ENCODE measurements around the gene PDIA5. TPM values are rescaled to one million over a fixed set of nuclear protein-coding genes. Genes with fewer than 3 reads are reported as not detected.
A peak's percentile ranks its signal among the peaks of the same experiment; 100 is the strongest.

PDIA5 gene
- total RNA-seq, 2 donors from 2014 or later, result 57.5 to 68.3 TPM

DNA sequence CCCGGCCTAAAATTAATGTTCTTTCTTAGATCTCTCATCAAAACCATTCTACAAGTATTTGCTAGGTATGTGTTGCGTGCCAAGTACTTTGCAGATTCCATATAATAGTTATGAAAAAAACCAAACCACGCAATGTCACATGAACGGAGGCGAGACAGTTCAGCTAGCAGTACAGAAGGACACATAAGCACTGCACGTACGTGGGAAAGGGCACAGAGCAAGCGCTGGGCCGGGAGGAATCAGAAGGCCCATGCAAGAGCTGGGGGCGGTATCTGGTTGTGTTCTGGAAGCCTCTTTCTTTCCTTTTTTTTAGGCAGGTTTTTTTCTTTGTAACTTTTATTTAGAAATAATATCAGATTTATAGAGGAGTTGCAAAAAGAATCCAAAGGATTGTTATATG, 11.3 kb downstream of the PDIA5 start:
- H3K4me1 Mint-ChIP-seq, result peaks cover 47% of the 10 kb centered on the region
- peaks cover 2% of the 10 kb centered on the region for H3K36me3 Mint-ChIP-seq (ENCODE audit: low read depth)
- Histone ChIP-seq H3K36me3 (ENCODE audit: control insufficient read depth, insufficient read depth, low read length) (no peaks in the 10 kb centered on the region), H3K27ac (ENCODE audit: low read depth, low read length) (no peak overlapping the region), H3K27me3 (ENCODE audit: control insufficient read depth, insufficient read depth, low read length, poor library complexity, severe bottlenecking) (no peaks in the 10 kb centered on the region), H3K9me3 (ENCODE audit: control insufficient read depth, low read length) (no peaks in the 10 kb centered on the region), H3K4me3 (ENCODE audit: low read length) (no peak overlapping the region), H3K4me1 (ENCODE audit: control insufficient read depth, insufficient read depth, low read length) (peaks cover 11% of the 10 kb centered on the region), H3K9ac (ENCODE audit: extremely low read depth, low read length, poor library complexity, severe bottlenecking) (no peak overlapping the region)
- no peaks in the 10 kb centered on the region for H3K9me3 Mint-ChIP-seq
- H3K27me3 Mint-ChIP-seq (ENCODE audit: insufficient read depth), result no peaks in the 10 kb centered on the region
- H3K4me3 Mint-ChIP-seq, result no peak overlapping the region
- DNase-seq, result peak; percentile 33
- WGBS, 2 experiments (ENCODE audit: insufficient coverage in 1 of 2, insufficient read length in 1 of 2), result 95 to 98% methylated on average over 9 to 10 of the region's 10 CpGs
- peak overlapping the region; percentile 50 for H3K27ac Mint-ChIP-seq
- no peak for TF ChIP-seq CTCF (conservative IDR thresholded peaks at IDR 0.05)

DNA sequence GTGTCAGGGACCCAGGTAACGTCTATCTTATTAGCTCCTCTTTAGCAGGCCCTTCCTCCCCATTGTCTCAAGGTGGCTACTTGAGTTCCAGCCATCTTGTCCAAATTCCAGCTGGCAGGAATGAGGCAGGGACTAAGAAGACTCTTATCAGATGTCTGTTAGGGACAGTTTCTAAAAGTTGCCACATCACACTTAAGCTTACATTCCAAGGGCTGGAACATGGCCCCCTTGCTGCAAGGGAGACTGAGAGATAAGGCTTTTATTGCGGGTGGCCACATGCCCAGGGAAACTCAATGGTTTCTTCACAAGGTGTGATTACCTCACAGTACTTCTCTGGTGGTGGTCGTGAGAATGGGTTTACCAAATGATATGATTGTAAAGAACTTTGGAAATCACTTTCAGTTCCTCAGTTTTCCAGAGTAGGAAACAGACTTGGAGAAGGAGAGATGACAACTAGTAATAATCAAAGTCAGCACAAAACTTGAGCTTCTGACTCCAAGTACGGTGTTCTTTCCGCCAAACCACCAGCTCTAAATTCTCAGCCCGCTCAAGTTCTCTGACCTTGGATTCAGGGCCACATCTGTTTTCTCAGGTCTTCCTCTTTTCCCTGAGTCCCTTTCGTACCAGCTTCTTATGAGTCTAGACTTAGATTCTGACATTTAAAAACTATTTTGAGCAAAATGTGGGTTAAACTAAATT, 14.2 kb downstream of the PDIA5 start:
- H3K9me3 ChIP-seq (ENCODE audit: control insufficient read depth, low read length), result no peaks in the 10 kb centered on the region
- no peaks in the 10 kb centered on the region for H3K9me3 Mint-ChIP-seq
- H3K27me3 ChIP-seq (ENCODE audit: control insufficient read depth, insufficient read depth, low read length, poor library complexity, severe bottlenecking), result no peaks in the 10 kb centered on the region
- H3K27ac ChIP-seq (ENCODE audit: low read depth, low read length), result no peak overlapping the region
- DNase-seq, result peak; percentile 75
- H3K27ac Mint-ChIP-seq, result no peak overlapping the region
- H3K9ac ChIP-seq (ENCODE audit: extremely low read depth, low read length, poor library complexity, severe bottlenecking), result no peak overlapping the region
- WGBS, 2 experiments (ENCODE audit: insufficient coverage in 1 of 2, insufficient read length in 1 of 2), result 71 to 80% methylated on average over 5 to 7 of the region's 7 CpGs
- peaks cover 2% of the 10 kb centered on the region for H3K36me3 Mint-ChIP-seq (ENCODE audit: low read depth)
- no peak overlapping the region for H3K4me3 Mint-ChIP-seq
- peaks cover 70% of the 10 kb centered on the region for H3K4me1 Mint-ChIP-seq
- H3K36me3 ChIP-seq (ENCODE audit: control insufficient read depth, insufficient read depth, low read length), result no peaks in the 10 kb centered on the region
- H3K27me3 Mint-ChIP-seq (ENCODE audit: insufficient read depth), result no peaks in the 10 kb centered on the region
- no peak overlapping the region for H3K4me3 ChIP-seq (ENCODE audit: low read length)
- peaks cover 26% of the 10 kb centered on the region for H3K4me1 ChIP-seq (ENCODE audit: control insufficient read depth, insufficient read depth, low read length)
- TF ChIP-seq CTCF (conservative IDR thresholded peaks at IDR 0.05), result no peak

DNA sequence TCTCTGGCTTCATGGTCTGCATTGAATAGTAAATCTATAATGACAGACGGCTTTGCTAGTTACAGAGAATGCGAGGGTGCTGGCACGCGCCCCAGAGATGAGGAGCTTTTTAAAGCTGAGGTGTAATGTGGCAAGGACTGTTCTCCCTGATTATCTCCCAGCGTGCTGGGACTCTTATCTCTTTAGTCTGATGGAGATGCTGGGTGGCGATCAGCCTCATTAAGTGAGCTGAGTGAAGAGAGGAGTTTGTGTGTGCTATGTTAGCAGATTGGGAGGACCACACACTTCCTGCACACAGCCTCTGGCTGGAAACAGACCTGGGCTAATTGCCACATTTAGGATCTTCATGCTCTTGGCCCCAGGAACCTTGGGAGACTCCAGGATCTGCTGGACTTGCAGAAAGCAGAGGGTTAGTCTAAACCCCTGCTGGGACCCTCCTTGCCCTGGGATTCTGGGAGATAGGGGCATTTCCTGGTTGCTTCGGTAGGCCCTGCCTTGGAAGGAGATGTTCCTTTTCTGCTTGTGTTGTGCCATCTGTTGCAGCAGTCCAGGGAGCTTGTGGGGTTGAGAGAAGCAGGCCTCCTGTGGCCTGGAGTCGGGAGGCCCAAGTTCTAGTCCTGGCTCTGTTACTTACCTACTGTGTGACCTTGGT, 15.0 kb downstream of the PDIA5 start:
- H3K4me3 Mint-ChIP-seq, result no peak overlapping the region
- no peaks in the 10 kb centered on the region for H3K27me3 Mint-ChIP-seq (ENCODE audit: insufficient read depth)
- DNase-seq, result peak; percentile 61
- no peak overlapping the region for H3K27ac ChIP-seq (ENCODE audit: low read depth, low read length)
- no peaks in the 10 kb centered on the region for H3K27me3 ChIP-seq (ENCODE audit: control insufficient read depth, insufficient read depth, low read length, poor library complexity, severe bottlenecking)
- no peaks in the 10 kb centered on the region for H3K9me3 ChIP-seq (ENCODE audit: control insufficient read depth, low read length)
- WGBS, 2 experiments (ENCODE audit: insufficient coverage in 1 of 2, insufficient read length in 1 of 2), result 71 to 90% methylated on average over 6 to 8 of the region's 8 CpGs
- no peaks in the 10 kb centered on the region for H3K36me3 ChIP-seq (ENCODE audit: control insufficient read depth, insufficient read depth, low read length)
- H3K4me3 ChIP-seq (ENCODE audit: low read length), result no peak overlapping the region
- no peak overlapping the region for H3K9ac ChIP-seq (ENCODE audit: extremely low read depth, low read length, poor library complexity, severe bottlenecking)
- H3K9me3 Mint-ChIP-seq, result no peaks in the 10 kb centered on the region
- no peak for TF ChIP-seq CTCF (conservative IDR thresholded peaks at IDR 0.05)
- H3K4me1 ChIP-seq (ENCODE audit: control insufficient read depth, insufficient read depth, low read length), result peaks cover 32% of the 10 kb centered on the region
- H3K4me1 Mint-ChIP-seq, result peaks cover 72% of the 10 kb centered on the region
- H3K36me3 Mint-ChIP-seq (ENCODE audit: low read depth), result peaks cover 2% of the 10 kb centered on the region
- H3K27ac Mint-ChIP-seq, result peak overlapping the region; percentile 74
